Measurements from ENCODE around the gene RTN4R. TPM values are rescaled to one million over a fixed set of nuclear protein-coding genes. Genes with fewer than 3 reads are reported as not detected.

RTN4R gene
- total RNA-seq, 6 donors from 2014 or later = 2.6 to 13.0 (median 9.0) TPM

DNA sequence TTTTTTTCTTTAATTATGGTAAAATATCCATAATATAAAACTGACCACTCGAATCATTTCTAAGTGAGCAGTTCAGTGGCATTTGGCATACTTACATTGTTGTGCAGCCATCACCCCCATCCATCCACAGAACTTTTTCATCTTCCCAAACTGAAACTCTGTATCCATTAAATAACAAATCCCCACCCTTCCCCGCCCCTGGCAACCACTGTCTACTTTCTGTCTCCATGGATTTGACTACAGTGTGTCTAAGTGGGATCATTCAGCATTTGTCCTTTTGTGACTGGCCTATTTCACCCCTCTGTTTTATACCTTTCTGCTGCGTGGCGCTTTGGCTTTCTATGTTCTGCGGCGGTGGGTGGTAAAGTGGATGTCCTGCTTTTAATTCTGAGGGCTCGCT lies 49.1 kb downstream of the RTN4R start:
- H3K36me3 ChIP-seq = no peaks in the 10 kb centered on the region
- H3K4me3 ChIP-seq = no peak overlapping the region
- H3K27me3 ChIP-seq = no peaks in the 10 kb centered on the region
- no peak for DNase-seq
- peaks cover 0 to 23% (median 7%) of the 10 kb centered on the region in 4 donors for H3K4me1 ChIP-seq
- H3K9me3 ChIP-seq = no peaks in the 10 kb centered on the region
- H3K27ac ChIP-seq = no peak overlapping the region
- 93 to 95% methylated on average over 7 of the region's 7 CpGs for WGBS, 2 donors
- TF ChIP-seq, protein P1, sequence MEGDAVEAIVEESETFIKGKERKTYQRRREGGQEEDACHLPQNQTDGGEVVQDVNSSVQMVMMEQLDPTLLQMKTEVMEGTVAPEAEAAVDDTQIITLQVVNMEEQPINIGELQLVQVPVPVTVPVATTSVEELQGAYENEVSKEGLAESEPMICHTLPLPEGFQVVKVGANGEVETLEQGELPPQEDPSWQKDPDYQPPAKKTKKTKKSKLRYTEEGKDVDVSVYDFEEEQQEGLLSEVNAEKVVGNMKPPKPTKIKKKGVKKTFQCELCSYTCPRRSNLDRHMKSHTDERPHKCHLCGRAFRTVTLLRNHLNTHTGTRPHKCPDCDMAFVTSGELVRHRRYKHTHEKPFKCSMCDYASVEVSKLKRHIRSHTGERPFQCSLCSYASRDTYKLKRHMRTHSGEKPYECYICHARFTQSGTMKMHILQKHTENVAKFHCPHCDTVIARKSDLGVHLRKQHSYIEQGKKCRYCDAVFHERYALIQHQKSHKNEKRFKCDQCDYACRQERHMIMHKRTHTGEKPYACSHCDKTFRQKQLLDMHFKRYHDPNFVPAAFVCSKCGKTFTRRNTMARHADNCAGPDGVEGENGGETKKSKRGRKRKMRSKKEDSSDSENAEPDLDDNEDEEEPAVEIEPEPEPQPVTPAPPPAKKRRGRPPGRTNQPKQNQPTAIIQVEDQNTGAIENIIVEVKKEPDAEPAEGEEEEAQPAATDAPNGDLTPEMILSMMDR (IDR thresholded peaks at IDR 0.05) = no peak
- TF ChIP-seq EP300 (IDR thresholded peaks at IDR 0.05) (no peak), POLR2A (IDR thresholded peaks at IDR 0.05) (no peak), POLR2AphosphoS5 (IDR thresholded peaks at IDR 0.05) (no peak)
- no peak for ATAC-seq (ENCODE audit: low FRiP score in 2 of 2)

DNA sequence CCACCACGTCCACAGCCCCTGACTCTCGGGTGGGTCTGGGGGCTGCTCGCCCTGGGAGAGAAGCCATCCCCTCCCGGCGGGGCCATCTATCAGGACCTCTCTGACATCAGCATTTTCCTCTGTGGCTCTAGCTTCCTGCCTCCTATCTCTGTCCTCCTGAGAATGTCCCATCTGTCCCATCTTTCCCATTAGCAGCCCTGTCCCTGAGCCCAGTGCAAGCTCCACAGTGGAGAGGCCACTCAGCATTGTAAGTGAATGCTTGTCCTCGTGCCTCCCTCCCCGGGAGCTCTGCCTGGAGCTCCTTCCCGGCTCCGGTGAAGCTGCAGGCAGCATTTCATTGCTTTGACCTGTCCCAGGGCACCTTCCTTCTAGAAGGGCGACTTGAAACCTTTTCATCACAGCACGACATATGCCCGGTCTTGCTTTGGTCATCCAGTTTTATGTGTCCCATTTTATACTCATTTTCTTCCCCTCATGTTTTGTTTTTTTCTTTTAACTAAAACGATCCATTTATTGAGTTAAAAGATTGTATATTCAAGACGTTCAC lies 49.7 kb downstream of the RTN4R start:
- Histone ChIP-seq H3K27ac (no peak overlapping the region), H3K4me3 (no peak overlapping the region), H3K27me3 (no peaks in the 10 kb centered on the region), H3K4me1 (peaks cover 0 to 23% (median 7%) of the 10 kb centered on the region in 4 donors), H3K9me3 (no peaks in the 10 kb centered on the region), H3K36me3 (no peaks in the 10 kb centered on the region)
- TF ChIP-seq POLR2AphosphoS5 (IDR thresholded peaks at IDR 0.05) (no peak), POLR2A (IDR thresholded peaks at IDR 0.05) (no peak), EP300 (IDR thresholded peaks at IDR 0.05) (no peak)
- TF ChIP-seq, protein P1 (IDR thresholded peaks at IDR 0.05) = no peak
- 63 to 69% methylated on average over 12 to 14 of the region's 14 CpGs for WGBS, 2 donors
- DNase-seq (peak in 1 of 2 donors; percentile 41), ATAC-seq (ENCODE audit: low FRiP score in 2 of 2) (no peak)

DNA sequence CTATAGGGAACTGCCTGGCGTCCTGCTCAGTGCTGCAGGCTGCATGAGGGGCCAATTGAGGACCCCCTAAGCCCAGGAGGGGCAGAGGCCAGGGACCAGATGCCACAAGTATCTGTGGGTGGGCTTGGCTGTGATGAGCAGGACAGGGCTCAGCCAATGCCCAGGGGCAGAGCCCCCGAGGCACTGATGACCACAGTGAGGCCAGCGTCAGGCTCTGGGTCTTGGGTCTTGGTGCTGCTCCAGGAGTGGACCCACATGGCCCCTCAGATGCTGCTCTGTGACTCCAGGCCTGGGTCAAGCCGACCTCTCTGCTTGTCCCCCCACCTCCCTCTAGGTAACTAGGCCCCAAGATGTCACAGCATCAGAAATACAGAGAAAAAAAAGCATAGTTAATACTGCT lies 50.6 kb downstream of the RTN4R start:
- DNase-seq (no peak), ATAC-seq (ENCODE audit: low FRiP score in 2 of 2) (no peak)
- Histone ChIP-seq H3K27ac (peak overlapping the region in 1 of 4 donors; percentile 39), H3K4me3 (no peak overlapping the region), H3K36me3 (no peaks in the 10 kb centered on the region), H3K4me1 (peaks cover 0 to 21% (median 7%) of the 10 kb centered on the region in 4 donors), H3K27me3 (no peaks in the 10 kb centered on the region), H3K9me3 (no peaks in the 10 kb centered on the region)
- TF ChIP-seq, protein P1 (IDR thresholded peaks at IDR 0.05) = no peak
- TF ChIP-seq POLR2AphosphoS5 (IDR thresholded peaks at IDR 0.05) (no peak), EP300 (IDR thresholded peaks at IDR 0.05) (no peak), POLR2A (IDR thresholded peaks at IDR 0.05) (no peak)
- 65% methylated on average over 2 of the region's 4 CpGs; no CpG with 5 or more reads in 1 of the 2 donors for WGBS, 2 donors

DNA sequence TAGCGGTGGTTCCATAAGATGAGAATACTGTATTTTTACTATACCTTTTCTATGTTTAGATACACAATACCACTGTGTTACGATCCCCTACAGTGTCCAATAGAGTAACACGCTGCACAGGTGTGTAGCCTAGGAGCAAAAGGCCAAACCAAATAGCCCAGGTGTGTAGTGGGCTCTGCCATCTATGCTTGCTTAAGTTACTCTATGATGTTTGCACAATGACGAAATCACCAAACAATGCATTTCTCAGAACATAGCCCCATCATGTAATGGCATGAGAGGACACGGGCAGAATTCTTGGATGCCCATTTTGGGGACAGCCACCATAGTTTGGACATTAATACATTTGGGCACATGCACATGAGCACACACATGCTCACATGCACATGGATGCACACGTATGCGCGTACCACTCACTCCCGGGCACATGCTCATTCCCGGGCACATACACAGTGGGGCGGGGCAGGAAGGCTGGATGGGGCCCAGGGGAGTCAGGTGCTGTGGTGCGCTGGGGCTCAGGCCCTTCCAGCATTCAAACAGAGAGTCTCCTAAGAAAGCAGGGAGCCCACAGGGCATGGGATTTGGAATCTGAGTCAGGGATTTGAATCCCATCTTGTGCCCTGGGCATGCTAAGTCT lies 51.1 kb downstream of the RTN4R start:
- peak; percentile 42 to 58 for DNase-seq
- no peaks in the 10 kb centered on the region for H3K9me3 ChIP-seq
- TF ChIP-seq, protein P1 (IDR thresholded peaks at IDR 0.05) = no peak
- no peak for TF ChIP-seq EP300 (IDR thresholded peaks at IDR 0.05)
- TF ChIP-seq POLR2AphosphoS5 (IDR thresholded peaks at IDR 0.05) = no peak
- no peak for TF ChIP-seq POLR2A (IDR thresholded peaks at IDR 0.05)
- ATAC-seq (ENCODE audit: low FRiP score in 2 of 2) = peak in 1 of 2 donors; percentile 4
- 74 to 85% methylated on average over 12 of the region's 12 CpGs for WGBS, 2 donors
- H3K27ac ChIP-seq = peak overlapping the region in 1 of 4 donors; percentile 39
- no peak overlapping the region for H3K4me3 ChIP-seq
- peaks cover 0 to 18% (median 10%) of the 10 kb centered on the region in 4 donors for H3K4me1 ChIP-seq
- H3K27me3 ChIP-seq = no peaks in the 10 kb centered on the region
- no peaks in the 10 kb centered on the region for H3K36me3 ChIP-seq

Measured in upper lobe of left lung (tissue), 6 donors.